Measurements from ENCODE around the gene MMEL1.
"Not testable (repeated sequence)": the region's sequence is repeated elsewhere in the genome, so short reads cannot be mapped to it uniquely, and the experiment has no call there.

The MMEL1 gene

DNA sequence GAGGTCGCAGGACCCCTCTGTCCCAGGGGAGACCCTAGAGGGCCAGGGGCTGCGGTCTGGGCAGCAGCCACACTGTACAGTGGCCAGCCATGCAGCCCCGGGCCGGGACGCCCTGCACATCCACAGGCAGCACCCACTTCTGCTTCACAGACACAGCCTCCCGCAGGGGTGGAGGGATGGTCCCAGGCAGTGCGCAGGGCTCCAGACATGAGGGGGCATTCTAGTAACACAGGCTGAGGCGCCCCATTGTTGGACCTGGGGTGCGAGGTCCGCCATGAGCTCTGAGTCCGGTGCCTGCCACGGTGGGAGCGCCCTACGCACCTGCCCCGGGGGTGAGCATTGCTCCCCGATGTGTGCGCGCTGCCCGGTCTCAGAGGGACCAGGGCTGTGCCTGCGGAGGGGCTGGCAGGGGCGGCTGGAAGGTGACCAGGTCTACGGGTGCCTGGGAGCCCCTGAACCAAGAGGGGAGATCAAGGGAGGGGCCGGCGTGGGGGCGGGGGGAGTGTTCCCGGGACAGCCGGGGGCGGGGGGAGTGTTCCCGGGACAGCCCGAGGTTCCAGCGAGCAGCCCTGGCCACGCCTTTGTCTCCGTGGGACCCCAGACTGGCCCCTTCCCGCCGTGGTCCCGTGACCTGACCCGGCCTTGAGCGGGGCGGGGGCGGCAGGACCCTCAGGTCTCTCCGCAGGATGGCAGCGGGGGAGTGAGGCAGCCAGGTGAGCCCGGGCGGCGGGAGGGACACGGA lies 4.5 kb downstream of the MMEL1 start:
- DNase-seq (ENCODE audit: low spot score), result no peak

DNA sequence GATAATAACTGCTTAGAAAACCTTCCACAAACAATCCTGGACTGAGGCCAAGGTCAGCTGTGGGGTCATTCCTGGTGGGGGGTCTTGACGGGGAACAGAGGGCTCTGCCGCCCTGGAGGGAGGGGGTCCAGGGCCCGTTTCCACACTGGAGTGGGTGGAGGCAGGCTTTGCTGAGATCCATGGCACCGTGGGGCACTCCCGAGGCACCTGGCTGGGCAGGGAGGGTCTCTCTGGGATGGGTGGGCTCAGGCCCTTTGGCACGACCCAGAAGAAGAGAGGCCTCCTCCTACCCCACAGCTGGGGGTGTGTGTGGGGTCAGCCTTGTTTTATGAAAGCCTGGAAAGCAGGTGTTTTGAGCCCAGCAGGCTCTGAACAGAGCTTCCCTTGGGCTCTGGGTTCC lies 5.1 kb downstream of the MMEL1 start:
- DNase-seq (ENCODE audit: low spot score), result no peak

DNA sequence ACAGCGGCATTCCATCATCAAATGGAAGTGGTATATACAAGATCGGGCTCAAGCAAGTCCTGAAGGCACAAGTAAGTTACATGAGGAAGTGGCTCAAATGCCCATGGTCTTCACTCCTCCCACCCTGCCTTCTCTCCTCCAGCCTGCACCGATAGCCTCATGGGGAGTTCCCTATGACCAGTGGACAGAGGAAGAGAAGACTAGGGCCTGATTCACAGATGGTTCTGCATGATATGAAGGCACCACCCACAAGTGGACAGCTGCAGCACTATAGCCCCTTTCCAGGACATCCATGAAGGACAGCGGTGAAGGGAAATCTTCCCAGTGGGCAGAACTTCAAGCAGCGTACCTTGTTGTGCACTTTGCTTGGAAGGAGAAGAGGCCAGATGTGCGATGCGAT lies 7.1 kb downstream of the MMEL1 start:
- not testable (repeated sequence) for DNase-seq (ENCODE audit: low spot score)

DNA sequence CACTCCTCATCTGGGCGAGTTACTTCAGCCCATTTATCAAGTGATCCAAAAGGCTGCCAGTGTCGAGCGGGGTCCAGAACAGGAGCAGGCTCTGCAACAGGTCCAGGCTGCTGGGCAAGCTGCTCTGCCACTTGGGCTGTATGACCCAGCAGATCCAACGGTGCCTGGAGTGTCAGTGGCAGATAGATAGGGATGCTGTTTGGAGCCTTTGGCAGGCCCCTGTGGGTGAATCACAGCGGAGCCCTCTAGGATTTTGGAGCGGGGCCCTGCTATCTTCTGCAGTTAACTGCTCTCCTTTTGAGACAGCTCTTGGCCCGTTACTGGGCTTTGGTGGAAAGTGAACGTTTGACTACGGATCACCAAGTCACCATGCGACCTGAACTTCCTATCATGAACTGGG lies 7.5 kb downstream of the MMEL1 start:
- DNase-seq (ENCODE audit: low spot score), result no peak

DNA sequence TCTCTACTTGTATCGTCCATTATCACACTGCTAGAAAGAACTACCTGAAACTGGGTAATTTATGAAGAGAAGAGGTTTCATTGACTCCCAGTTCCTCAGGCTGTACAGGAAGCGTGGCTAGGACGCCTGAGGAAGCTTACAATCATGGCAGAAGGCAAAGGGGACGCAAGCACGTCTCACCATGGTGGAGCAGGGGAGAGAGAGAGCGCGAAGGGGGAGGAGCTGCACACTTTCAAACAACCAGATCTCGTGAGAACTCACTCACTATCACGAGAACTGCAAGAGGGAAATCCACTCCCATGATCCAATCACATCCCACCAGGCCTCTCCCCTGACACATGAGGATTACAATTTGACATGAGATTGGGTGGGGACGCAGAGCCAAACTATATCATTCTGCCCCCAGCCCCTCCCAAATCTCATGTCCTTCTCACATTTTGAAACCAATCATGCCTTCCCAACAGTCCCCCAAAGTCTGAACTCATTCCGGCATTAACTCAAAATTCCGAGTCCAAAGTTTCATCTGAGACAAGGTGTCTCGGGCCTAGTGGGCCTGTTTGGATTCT lies 8.0 kb downstream of the MMEL1 start:
- DNase-seq (ENCODE audit: low spot score), result no peak

DNA sequence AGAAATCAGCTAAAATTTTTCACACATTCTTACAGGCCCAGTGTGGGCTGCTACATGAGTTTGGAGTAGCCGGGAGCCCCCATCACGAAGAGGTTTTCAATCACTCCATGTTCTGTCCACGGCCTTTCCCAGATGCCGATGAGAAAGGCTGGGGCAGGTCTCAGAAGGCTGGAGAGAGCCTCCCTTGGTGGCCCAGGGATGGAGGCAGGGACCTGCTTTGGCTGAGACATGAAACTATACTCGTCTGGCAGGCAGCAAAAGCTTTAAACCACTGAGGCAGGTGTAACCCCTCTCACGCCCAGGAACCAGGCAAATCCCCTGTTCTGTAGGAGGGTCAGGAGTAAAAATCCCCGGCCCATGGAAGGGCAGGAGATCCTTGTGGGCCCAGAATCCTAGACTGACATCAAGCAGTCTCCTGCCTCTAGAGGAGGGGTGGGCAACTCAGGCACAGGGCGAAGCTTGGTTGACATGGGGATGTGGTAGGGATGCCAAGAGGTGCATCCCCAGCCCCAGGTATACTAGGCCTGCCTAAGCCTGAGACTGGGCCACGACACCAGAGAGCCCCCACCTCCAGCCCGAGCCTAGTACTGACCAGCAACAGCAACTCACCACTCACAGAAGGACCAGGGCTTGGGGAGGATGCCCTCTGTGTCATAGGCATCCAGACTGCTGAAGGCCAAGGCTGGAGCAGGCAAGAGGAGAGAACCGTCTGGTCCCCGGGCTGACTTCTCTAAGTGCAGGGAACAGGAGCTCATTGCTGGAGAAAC lies 9.1 kb downstream of the MMEL1 start:
- DNase-seq (ENCODE audit: low spot score), result no peak

DNA sequence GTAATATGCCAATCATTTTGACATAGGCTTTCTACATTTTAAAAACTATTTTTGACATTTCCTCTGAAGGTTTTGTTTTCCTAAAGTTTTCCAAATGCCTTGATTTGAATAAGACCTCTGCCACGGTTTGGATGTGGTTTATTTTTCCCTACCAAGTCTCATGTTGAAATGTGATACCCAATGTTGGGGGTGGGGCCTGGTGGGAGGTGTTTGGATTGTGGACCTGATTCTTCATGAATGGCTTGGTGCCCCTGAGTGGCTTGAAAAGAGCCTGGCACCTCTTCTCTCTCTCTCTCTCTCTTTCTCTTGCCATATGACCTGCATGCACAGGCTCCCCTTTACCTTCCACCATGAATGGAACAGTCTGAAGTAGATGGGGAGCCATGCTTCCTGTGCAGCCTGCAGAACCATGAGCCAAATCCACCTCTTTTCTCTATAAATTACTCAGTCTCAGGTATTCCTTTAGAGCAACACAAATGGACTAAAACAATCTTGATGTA lies 14.8 kb downstream of the MMEL1 start:
- DNase-seq (ENCODE audit: low spot score), result no peak

DNA sequence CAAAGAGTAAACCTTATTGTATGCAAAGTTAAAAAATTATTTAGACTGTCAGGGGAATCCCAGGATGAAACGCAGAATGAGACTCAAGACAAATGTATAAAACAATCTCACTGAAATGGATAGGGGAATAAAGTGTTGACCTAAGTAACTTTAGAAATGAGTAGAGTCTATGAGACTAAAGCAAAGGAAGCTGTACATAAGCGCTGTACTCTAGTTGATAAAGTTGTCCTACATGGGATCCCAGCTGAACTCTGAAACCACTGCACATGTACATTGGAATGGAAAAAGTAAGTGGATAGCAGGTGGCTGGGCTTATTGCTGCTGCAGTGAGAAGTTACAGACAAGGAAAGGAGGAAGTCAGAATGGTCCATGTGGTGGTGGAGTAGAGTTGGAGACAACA lies 18.7 kb downstream of the MMEL1 start:
- DNase-seq (ENCODE audit: low spot score), result no peak

DNA sequence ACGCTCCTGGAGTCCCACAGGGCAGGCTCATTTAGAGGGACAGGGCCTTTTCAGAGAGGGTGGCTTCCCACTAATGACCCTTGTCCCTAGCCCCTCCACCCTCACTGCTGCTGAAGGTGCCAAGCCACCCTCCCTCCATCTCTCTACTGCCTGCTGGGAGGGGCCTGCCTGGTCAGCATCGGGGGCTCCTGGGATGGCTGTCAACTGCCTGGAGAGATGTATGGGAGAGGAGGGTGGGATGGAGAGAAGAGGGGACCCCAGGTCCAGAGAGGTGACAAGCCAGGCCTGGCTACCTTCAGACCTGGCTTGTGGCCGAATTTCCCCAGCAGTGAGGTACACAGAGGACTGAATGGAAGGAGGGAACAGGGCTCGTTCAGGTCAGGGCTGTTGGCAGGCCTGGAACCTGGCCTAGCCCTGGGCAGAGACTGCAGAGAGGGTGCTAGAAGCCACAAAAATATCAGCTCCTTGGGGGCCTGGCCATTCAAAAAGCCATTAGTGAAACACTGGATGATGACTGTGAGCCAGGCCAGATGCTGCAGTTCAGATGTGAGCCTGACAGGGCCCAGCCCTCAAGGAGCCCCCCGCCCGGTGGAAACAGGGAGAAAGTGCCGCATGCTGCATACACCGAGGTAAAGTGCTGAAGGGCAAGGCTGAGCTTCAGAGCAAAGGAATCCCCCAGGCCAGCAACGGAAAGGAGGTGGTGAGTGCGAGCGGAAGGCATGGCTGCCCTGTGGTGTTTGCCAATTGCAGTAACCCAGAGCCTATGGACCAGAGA lies 20.0 kb downstream of the MMEL1 start:
- no peak for DNase-seq (ENCODE audit: low spot score)

DNA sequence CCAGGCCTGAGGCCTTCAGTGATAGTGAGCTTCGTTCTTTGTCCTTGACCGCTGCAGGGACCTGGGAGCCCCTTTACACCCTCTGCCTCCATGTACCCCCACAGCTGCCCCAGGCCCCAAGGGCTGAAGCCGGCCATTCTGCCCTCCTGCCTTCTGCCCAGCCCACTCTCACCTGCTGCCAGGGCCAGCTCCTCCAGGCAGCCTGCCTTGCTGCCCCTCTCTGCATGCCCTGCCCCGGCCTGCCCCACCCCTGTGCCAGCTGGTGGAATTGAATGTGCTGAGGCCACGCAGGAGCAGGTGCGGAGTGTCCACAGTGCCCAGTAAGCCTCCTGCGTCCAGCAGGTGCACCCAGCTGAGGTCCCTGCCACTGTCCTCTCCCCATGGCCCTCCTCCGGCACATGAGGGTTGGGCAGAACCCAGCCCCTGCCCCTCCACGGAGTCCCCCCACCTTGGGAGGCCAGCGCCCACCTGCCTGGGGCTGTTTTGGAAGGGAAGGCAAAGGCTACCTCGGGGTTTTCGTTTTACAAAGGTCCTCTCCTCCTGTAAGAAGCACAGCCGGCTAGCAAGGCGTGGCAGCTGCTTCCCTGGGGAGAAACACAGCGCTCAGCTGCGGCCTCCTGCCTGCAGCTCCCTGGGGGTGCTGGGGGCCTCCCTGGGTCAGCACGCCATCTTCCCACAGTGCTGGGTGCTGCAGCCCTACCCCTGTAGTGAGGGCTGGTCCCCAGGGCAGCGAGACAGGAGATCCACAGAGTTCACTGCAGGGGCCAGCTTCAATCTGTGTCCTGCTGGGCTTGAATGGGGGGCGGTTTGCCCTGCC lies 21.0 kb downstream of the MMEL1 start:
- no peak for DNase-seq (ENCODE audit: low spot score)

DNA sequence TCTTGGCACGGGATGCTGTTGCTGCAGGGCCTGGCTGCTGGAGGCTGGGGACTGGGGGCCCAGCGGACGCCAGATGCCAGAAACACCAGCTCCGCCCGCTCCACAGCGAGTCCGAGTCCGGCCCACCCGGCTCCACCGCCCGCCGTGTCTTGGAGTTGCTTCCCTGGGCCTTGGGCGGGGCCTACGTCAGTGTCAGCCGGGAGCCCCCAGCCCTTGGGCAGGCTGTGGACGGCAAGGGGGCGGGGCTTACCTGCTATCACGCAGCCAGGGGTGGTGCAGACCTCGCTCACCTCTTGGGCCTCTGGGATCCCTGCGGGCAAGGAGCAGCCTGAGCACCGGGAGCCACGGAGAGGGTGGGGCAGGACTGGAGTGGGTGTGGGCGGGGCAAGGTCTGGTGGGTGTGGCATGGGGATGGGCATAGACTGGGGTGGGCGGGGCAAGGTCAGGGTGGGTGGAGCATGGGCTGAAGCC lies 21.8 kb downstream of the MMEL1 start:
- no peak for DNase-seq (ENCODE audit: low spot score)

DNA sequence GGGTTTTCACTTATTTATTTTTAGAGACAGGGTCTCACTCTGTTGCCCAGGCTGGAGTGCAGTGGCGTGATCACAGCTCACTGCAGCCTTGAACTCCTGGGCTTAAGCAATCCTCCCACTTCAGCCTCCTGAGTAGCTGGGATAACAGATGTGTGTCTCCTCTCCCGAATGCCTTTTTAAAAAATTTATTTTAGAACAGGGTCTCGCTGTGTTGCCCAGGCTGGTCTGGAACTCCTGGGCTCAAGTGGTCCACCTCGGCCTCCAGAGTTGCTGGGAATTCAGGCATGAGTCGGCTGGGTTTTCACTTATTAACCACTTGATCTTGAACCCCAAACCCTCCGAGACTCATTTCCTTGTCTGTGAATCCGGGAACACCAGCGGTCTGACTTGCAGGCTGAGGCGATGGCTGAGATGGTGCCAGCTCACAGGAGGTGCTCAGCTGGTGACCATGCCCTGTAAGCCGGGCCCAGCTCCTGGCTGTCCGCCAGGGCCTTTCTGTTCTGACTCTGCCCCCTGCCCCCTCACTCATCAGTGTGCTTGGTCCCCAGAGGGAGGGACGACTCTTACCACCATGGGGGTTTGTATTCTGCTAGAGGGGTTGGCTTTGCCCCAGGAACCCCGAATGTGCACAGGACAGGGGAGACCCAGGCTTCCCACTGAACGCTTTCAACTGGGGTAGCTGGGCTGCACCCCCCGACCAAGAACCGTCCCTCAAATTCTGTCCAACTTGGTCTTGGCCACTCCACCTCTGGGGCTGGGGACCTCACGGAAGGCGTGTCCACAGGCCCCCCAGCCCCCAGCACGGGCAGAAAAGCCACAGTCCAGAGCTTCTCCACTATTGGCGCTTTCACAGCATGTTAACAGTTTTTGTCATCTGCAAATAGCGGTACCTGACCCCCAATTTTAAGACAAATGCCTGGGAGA lies 22.5 kb downstream of the MMEL1 start:
- no peak for DNase-seq (ENCODE audit: low spot score)

DNA sequence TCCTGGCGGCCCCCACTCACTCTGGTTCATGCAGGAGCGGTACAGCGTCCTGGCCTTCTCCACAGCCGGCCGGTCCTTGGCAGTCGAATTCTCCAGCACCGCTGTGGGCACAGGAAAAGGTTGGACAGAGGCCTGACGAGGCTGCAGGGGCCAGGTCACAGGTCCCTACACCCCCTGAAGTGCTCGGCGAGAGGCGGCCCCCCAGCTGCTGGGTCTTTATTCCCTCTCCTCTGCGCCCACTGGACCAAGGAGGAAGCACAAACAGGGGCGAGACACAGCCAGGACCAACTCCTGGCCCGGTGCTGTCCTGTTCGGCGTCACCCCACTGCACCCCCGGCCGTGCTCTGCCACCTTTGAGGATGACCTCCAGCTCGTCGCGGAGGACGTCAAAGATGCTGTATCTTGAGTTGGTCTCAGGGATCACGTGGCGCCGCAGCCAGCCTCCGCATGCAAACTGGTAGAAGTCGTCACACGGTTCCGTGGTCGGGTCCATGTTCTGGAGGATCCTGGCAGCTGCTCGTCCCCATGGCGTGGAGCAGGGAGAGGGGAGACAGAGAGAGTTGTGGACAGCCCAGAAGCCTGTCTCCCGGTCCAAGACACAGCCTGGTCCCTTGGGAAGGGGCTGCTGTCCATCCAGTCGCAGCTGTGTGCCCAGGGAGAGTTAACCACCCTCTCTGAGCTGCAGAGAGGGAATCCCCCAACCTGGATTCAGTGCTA lies 23.3 kb downstream of the MMEL1 start:
- no peak for DNase-seq (ENCODE audit: low spot score)

DNA sequence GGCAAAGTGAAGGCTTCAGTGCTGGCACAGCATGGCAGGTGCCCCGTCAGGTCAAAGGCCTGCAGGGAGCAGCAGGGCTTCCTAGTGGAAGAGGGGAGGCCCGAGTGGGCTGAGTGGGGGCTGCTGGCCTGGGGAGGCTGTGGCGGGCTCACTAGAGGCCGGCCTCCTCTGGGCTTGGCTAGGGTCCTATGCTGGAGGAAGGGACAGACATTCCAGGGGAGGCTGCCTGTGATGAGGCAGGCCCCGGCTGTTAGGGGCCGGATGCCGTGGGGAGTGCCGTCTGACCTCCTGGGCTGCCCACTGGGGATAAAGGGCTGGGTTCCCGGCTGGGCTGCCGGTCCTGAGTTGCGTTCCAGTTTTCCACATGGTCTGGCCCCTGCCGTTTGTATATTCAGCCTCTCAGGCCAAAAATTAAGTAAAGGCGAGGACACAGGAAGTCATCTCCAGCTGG lies 25.1 kb downstream of the MMEL1 start:
- DNase-seq (ENCODE audit: low spot score), result no peak

DNA sequence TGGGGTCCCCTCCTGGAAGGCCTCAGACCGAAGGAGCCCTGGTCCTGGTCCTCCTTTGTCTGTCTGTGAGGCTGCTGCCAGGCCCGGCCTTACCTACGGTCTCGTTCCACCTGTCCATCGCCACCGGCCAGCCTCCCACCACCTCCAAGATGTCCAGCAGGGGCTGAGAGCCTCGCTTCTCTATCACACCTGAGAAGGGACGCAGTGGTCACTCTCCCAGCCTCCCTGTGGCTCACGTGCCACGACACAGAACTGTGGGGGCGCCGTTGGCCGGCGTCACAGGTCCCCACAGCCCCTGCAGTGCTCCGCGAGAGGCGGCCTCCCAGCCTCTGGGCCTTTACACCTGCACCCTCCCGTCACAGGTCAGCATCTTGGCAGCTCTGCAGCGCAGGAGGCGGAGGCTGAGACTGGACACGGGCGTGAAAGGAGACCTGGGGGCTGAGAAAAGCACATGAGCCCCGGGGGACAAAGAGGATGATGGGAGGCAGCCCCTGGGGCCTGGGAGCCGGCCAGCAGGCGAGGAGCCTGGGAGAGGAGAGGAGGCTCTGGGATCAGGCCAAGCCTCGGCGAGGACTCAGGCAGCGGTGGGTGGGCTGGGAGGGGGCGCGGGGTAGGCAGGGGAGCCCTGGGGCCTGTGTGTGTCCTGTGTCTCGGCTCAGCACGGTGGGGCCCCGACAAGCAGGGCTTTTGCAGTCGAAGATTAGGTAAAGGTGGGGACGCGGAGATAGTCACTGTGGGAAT lies 25.8 kb downstream of the MMEL1 start:
- no peak for DNase-seq (ENCODE audit: low spot score)

DNA sequence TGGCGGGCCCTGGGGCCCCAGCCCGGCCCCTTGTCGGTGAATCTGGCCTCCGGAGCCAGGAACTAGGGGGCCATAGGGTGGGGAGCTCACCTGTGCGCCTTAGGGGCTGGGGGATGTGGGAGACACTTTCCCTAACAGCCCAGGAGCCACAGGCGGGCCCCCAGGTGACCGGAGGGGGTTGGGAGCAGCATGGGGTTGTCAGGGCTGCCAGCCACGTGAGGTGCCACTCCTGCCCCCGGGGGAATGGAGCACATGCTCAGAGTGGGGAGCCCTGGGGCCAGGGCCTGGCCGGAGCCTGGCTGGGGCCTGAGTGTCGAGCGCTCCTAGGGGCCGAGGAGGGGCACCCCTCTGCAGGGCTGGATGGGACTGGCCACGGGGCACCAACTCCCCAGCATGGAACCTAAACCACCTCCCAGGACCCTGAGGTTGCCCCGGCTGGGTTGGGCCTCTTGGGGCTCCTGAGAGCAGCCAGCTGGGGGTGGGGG lies 26.4 kb downstream of the MMEL1 start:
- no peak for DNase-seq (ENCODE audit: low spot score)

DNA sequence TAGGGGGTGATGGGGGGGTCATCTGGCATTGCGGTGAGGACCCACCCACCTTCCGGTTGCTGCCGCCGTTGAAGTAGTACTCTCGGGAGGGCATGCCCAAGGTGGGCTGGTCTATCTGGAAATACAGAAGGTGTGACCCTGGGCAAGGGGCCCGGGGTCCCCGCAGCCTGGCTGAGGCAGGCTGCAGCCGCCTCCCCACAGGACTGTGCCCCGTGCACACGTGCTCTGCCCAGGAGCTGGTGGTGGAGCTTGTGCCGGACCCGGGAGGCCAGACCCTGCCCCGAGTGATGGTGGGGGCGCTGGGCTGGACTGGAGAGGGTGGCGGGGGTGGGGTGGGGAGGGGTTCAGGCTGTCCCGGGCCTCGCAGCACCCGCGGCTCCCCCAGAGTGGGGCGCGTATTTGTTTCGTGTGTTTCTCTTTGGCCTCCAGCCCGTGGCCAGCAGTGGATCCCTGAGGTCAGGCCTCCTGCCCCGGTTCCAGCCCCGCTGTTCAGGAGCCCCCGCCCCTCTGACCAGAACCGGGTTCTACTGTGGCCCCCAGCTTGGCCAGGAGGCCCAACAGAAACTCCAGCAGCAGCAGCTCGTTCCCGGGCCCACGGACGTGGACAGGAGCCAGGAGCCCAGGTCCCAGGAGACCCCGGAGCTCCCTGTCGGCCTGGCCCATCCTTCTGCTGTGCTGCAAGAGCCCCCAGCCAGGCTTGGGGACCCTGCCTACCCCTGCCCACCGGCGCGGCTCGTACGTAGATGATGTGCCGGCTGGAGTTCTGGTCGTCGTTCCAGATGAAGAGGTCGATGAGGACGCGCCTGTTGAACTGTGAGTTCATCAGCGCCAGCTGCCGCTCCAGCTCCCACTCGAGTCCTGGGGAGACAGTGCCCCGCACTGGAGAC lies 27.1 kb downstream of the MMEL1 start:
- no peak for DNase-seq (ENCODE audit: low spot score)
